LNCaP clone FGC (cell line): ENCODE measurements around the gene GRB10.
"Not testable (repeated sequence)": the region's sequence is repeated elsewhere in the genome, so short reads cannot be mapped to it uniquely, and the experiment has no call there.

Experiments
- DNase-seq: peaks from one replicate; pipeline ENCODE4 v3.0.0-alpha.2; 2011; ENCODE audit warnings: low read depth
- H3K4me3 ChIP-seq: 2 replicates; pipeline ENCODE4 v1.5.1; 2011; ENCODE audit warnings: mild to moderate bottlenecking, low read depth, low read length, control low read depth
- TF ChIP-seq, protein P1 (sequence below): IDR thresholded peaks from 2 replicates; pipeline ENCODE4 v1.5.1; 2012; ENCODE audit warnings: mild to moderate bottlenecking; ENCODE audit not compliant: control insufficient read depth, insufficient read depth; ENCODE audit errors: extremely low read depth

GRB10 gene

DNA sequence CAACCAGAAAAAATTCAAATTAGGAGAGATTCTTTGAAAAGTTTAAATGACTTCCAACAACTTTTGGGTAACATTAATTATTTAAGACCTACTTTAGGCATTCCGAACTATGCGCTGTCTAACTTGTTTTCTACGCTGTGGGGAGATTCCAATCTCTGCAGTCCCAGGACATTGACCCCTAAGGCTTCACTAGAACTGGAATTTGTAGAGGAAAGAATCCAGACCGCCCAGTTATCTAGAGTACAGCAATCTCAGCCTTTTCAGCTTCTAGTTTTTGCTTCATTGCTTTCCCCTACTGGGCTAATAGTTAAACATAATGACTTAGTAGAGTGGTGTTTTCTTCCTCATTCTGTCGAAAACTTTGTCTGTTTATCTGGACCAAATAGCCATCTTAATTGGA is 202.6 kb downstream of the GRB10 start:
- TF ChIP-seq, protein P1, sequence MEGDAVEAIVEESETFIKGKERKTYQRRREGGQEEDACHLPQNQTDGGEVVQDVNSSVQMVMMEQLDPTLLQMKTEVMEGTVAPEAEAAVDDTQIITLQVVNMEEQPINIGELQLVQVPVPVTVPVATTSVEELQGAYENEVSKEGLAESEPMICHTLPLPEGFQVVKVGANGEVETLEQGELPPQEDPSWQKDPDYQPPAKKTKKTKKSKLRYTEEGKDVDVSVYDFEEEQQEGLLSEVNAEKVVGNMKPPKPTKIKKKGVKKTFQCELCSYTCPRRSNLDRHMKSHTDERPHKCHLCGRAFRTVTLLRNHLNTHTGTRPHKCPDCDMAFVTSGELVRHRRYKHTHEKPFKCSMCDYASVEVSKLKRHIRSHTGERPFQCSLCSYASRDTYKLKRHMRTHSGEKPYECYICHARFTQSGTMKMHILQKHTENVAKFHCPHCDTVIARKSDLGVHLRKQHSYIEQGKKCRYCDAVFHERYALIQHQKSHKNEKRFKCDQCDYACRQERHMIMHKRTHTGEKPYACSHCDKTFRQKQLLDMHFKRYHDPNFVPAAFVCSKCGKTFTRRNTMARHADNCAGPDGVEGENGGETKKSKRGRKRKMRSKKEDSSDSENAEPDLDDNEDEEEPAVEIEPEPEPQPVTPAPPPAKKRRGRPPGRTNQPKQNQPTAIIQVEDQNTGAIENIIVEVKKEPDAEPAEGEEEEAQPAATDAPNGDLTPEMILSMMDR: no peak
- H3K4me3 ChIP-seq: no peak overlapping the region
- no peak for DNase-seq

DNA sequence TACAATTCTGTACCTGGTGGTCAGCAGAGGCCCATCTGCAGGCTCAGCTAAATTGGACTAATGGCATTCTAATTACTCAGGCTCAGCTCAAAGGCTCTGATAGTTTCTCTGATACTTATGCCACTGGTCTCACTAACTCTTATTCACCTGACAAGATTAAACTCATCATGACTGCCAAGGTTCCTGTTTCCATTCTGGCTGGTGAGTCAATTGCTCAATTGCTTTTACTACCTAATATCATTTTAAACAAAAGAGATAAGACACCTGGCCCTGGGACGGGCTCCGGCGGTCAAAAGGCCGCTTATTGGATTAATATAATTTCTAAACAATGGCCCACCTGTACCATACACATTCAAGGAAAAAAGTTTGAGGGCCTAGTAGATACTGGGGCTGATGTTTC is 204.6 kb downstream of the GRB10 start:
- DNase-seq, H3K4me3 ChIP-seq: not testable (repeated sequence)

- H3K4me3 ChIP-seq: no peak overlapping the region
- DNase-seq: no peak
- TF ChIP-seq, protein P1: no peak
Measured at GRCh38 chr7:50577569-50577968, 205.1 kb downstream of the GRB10 start.

DNA sequence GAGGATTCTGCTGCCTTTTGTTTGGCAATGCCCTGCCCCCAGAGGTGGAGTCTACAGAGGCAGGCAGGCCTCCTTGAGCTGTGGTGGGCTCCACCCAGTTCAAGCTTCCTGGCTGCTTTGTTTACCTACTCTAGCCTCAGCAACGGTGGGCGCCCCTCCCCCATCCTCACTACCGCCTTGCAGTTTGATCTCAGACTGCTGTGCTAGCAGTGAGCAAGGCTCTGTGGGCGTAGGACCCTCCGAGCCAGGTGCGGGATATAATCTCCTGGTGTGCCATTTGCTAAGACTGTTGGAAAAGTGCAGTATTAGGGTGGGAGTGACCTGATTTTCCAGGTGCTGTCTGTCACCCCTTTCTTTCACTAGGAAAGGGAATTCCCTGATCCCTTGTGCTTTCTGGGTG is 206.3 kb downstream of the GRB10 start:
- DNase-seq, H3K4me3 ChIP-seq: not testable (repeated sequence)

DNA sequence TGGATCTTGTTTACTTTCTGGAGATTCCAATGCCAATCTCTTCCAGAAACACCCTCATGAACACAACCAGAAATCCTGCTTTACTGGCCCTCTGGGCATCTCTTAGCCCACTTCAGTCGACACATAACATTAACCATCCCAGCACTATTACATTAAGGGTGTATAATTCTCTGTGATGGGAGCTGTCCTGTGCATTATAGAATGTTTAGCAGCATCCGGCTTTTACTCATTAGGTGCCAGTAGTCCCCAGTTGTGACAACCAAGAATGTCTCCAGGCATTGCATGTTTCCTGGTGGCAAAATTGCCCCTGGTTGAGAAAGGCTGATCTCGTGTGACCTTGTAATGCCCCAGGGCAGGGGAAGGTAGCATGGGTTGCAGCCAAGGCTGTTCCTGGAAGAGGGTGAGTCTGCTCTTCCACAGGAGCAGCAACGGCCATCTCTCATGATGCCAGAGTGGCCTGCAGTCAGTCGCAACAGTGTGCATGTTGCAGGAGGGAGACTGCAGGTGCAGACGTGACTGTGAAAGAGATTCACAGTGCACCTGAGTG is 214.9 kb downstream of the GRB10 start:
- DNase-seq: no peak
- TF ChIP-seq, protein P1: no peak
- no peak overlapping the region for H3K4me3 ChIP-seq

- no peak overlapping the region for H3K4me3 ChIP-seq
- TF ChIP-seq, protein P1: no peak
- no peak for DNase-seq
Measured at GRCh38 chr7:50565977-50566376, 216.7 kb downstream of the GRB10 start.

DNA sequence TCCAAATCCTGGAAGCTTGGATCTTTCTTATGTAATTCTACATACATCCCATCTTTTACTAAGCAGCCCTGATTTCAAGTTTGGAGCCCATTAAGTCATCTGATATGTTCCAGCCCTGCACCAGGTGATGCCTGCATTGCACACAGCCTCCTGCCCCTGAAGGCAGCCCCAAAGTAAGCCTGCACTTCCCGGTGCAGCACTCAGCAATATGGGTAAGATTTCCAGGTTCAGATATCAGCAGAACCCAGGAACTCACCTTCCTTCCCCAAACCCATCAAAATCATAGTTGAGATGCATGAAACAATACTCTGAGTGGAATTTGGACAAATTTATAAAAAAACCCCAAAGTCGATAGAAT is 217.2 kb downstream of the GRB10 start:
- TF ChIP-seq, protein P1: no peak
- H3K4me3 ChIP-seq: no peak overlapping the region
- no peak for DNase-seq

DNA sequence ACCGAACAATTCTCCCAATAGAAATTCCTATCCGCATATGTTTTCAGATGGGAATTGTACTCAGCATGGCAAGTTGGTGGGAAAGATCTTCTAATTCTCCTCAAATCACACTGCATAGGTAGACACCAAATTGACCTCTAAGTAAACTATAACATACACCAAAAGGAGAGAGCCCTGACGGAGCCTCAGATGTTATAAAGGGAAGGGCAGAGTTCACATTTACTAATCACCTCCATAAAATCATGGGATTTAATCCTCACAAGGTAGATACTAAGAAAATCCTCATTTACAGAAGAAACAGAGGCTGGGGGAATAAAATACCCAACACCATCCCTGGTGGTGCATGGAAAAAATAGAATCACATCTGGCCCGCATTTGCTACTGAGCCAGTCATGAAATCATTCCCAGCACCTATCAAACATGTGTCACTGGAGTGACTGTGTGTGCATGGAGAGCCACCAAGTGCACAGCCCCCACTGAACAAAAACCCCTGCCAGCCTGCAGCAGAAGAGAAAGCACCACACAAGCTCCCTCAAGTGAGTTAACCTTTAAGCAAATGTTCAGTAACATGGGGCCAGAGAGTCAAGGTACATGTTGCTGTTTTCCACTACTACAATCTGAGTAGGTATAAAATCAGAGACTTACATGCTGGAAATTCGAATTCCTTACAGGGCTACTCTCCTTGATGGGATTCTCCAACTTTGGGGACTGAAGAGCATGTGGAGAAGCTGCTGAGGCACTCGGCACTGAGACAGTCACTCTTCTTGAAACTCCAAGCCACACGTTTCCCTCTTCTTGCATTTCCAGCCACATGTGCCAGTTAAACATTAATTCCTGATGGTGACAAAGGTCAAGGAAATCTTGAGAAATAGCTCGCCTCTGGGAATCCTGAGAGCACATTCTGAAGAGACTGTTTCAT is 217.8 kb downstream of the GRB10 start, which contains the start of gene DDC:
DDC (minus strand) TSS at position 766 of the 919 bp plus-strand sequence. CDS start 21,320 bp downstream, outside the sequence.
- TF ChIP-seq, protein P1: no peak
- no peak within 1 kb of the TSS for H3K4me3 ChIP-seq
- DNase-seq: no peak
